H1 (cell line): ENCODE data around the gene SPATA33. TPM values are rescaled to one million over a fixed set of nuclear protein-coding genes. Genes with fewer than 3 reads are reported as not detected.

Experiments used
- CTCF ChIA-PET: fragments of 300-600 bp; sonication (Branson Sonifier 250); formaldehyde crosslinking; loops from one replicate; lab custom pipeline; 2021; ENCODE audit not compliant: partially characterized antibody; lab: Charles Lee
- POLR2A ChIA-PET: fragments of 300-600 bp; sonication (Branson Sonifier 250); formaldehyde crosslinking; loops from one replicate; lab custom pipeline; 2021; ENCODE audit warnings: inconsistent platforms; ENCODE audit not compliant: partially characterized antibody; lab: Charles Lee
- DNase-seq, 2 experiments: peaks; one replicate each; pipeline versions ENCODE4 v3.0.0 to v3.0.0-alpha.2; 2010 to 2022; ENCODE audit warnings: low spot score in 2 of 2, low read depth in 1 of 2, mixed read lengths in 1 of 2
- FAIRE-seq: peaks from 2 replicates; lab custom pipeline; 2011; peaks lifted over from hg19 to GRCh38; lab: Jason Lieb, UNC
- H2AFZ ChIP-seq: 2 replicates; pipeline ENCODE4 v1.8.1; 2012; ENCODE audit warnings: low read length, inconsistent platforms
- H2AK5ac ChIP-seq: 2 replicates; pipeline ENCODE4 v1.6.1; 2013; ENCODE audit warnings: low read depth, low read length
- H2BK120ac ChIP-seq: replicated peaks from 2 replicates; pipeline ENCODE3; 2013; ENCODE audit warnings: low read depth, low read length, inconsistent platforms
- H2BK12ac ChIP-seq: 2 replicates; pipeline ENCODE4 v1.6.1; 2013; ENCODE audit warnings: low read depth, low read length
- H2BK15ac ChIP-seq: 2 replicates; pipeline ENCODE4 v1.6.1; 2013; ENCODE audit warnings: low read length
- H2BK20ac ChIP-seq: 2 replicates; pipeline ENCODE4 v1.6.1; 2013; ENCODE audit warnings: low read length
- H2BK5ac ChIP-seq: 2 replicates; pipeline ENCODE4 v1.6.1; 2013; ENCODE audit warnings: low read depth, low read length
- H3K14ac ChIP-seq: 2 replicates; pipeline ENCODE4 v1.6.1; 2013; ENCODE audit warnings: inconsistent platforms; ENCODE audit not compliant: insufficient read length
- H3K18ac ChIP-seq: 2 replicates; pipeline ENCODE4 v1.6.1; 2013; ENCODE audit warnings: low read length; ENCODE audit errors: extremely low read depth
- H3K23ac ChIP-seq: 2 replicates; pipeline ENCODE4 v1.6.1; 2013; ENCODE audit warnings: inconsistent platforms; ENCODE audit not compliant: insufficient read length
- H3K23me2 ChIP-seq: 2 replicates; pipeline ENCODE4 v1.6.1; 2013; ENCODE audit warnings: low read depth, low read length
- H3K27ac ChIP-seq: 2 replicates; pipeline ENCODE4 v1.6.1; 2011; ENCODE audit warnings: low read depth, low read length, inconsistent platforms
- H3K27me3 ChIP-seq, 4 experiments: replicated peaks in 1 of 4; 1 replicate in 1 of 4; 2 replicates in 3 of 4; pipeline versions ENCODE4 v1.6.1 to v1.8.1; 2011 to 2013; ENCODE audit warnings: low read length in 3 of 4, mild to moderate bottlenecking in 3 of 4, inconsistent platforms in 2 of 4, mixed read lengths in 2 of 4, moderate library complexity in 1 of 4; ENCODE audit not compliant: control insufficient read depth in 3 of 4, insufficient read depth in 3 of 4; ENCODE audit errors: extremely low read depth in 1 of 4
- H3K36me3 ChIP-seq, 4 experiments: 2 replicates each; pipeline versions ENCODE4 v1.6.1 to v1.8.1; 2011 to 2013; ENCODE audit warnings: mild to moderate bottlenecking in 4 of 4, low read length in 3 of 4, moderate library complexity in 2 of 4, control low read depth in 1 of 4, inconsistent platforms in 1 of 4; ENCODE audit not compliant: insufficient read depth in 4 of 4, control insufficient read depth in 2 of 4
- H3K4ac ChIP-seq: replicated peaks from 2 replicates; pipeline ENCODE3; 2013; ENCODE audit warnings: low read length, low read depth, mixed read lengths, inconsistent platforms; ENCODE audit not compliant: insufficient read length
- H3K4me1 ChIP-seq, 4 experiments: replicated peaks in 1 of 4; 1 replicate in 1 of 4; 2 replicates in 3 of 4; pipeline versions ENCODE4 v1.6.1 to v1.8.1; 2011 to 2013; ENCODE audit warnings: low read length in 3 of 4, inconsistent platforms in 2 of 4, mixed read lengths in 1 of 4; ENCODE audit not compliant: insufficient read depth in 4 of 4, control insufficient read depth in 3 of 4
- H3K4me2 ChIP-seq, 2 experiments: 2 replicates each; pipeline versions ENCODE4 v1.6.1 to v1.8.1; 2011 to 2013; ENCODE audit warnings: low read depth in 2 of 2, low read length in 2 of 2, control low read depth in 1 of 2, inconsistent platforms in 1 of 2, mild to moderate bottlenecking in 1 of 2; ENCODE audit not compliant: insufficient read depth in 1 of 2
- H3K4me3 ChIP-seq, 4 experiments: fragments of 200-600, 300-600 bp in 1 of 4; sonication (generic), shearing (Covaris generic), sonication (Bioruptor Twin) in 1 of 4; 2 replicates each; pipeline versions ENCODE4 v1.5.1 to v1.8.1; 2011 to 2016; ENCODE audit warnings: low read length in 4 of 4, low read depth in 3 of 4, control low read depth in 2 of 4, inconsistent platforms in 2 of 4, mild to moderate bottlenecking in 2 of 4, mixed read lengths in 1 of 4, moderate library complexity in 1 of 4; ENCODE audit not compliant: insufficient read depth in 2 of 4; ENCODE audit errors: extremely low read depth in 1 of 4
- H3K56ac ChIP-seq: replicated peaks from 2 replicates; pipeline ENCODE3; 2013; ENCODE audit warnings: low read depth, mild to moderate bottlenecking, mixed read lengths, low read length, inconsistent platforms; ENCODE audit not compliant: insufficient read length
- H3K79me1 ChIP-seq: 2 replicates; pipeline ENCODE4 v1.6.1; 2013; ENCODE audit warnings: low read depth, low read length, control low read depth
- H3K79me2 ChIP-seq, 2 experiments: 2 replicates each; pipeline versions ENCODE4 v1.6.1 to v1.8.1; 2012 to 2013; ENCODE audit warnings: low read length in 2 of 2, mild to moderate bottlenecking in 2 of 2, inconsistent platforms in 1 of 2; ENCODE audit not compliant: insufficient read depth in 2 of 2, control insufficient read depth in 1 of 2
- H3K9ac ChIP-seq, 4 experiments: replicated peaks in 1 of 4; 1 replicate in 1 of 4; 2 replicates in 3 of 4; pipeline versions ENCODE4 v1.6.1 to v1.8.1; 2011 to 2013; ENCODE audit warnings: low read depth in 3 of 4, low read length in 3 of 4, control low read depth in 2 of 4, mild to moderate bottlenecking in 2 of 4, moderate library complexity in 2 of 4, inconsistent platforms in 1 of 4; ENCODE audit errors: extremely low read depth in 1 of 4
- H3K9me3 ChIP-seq, 2 experiments: 2 replicates each; pipeline versions ENCODE4 v1.6.1 to v1.8.1; 2012 to 2013; ENCODE audit warnings: mild to moderate bottlenecking in 2 of 2, moderate library complexity in 2 of 2, control low read depth in 1 of 2, inconsistent platforms in 1 of 2, low read depth in 1 of 2, low read length in 1 of 2, mixed read lengths in 1 of 2; ENCODE audit not compliant: insufficient read depth in 2 of 2
- H4K20me1 ChIP-seq, 2 experiments: replicated peaks in 1 of 2; 2 replicates each; pipeline versions ENCODE3 to v1.8.1; 2011 to 2013; ENCODE audit warnings: inconsistent platforms in 2 of 2, low read length in 2 of 2, mild to moderate bottlenecking in 1 of 2; ENCODE audit not compliant: insufficient read depth in 2 of 2, control insufficient read depth in 1 of 2
- H4K5ac ChIP-seq: 2 replicates; pipeline ENCODE4 v1.6.1; 2013; ENCODE audit warnings: low read length, low read depth, mixed read lengths, inconsistent platforms; ENCODE audit not compliant: insufficient read length
- H4K8ac ChIP-seq: 2 replicates; pipeline ENCODE4 v1.8.0; 2013; ENCODE audit warnings: mild to moderate bottlenecking, moderate library complexity, low read length, inconsistent platforms; ENCODE audit not compliant: insufficient read depth; ENCODE audit errors: extremely low read depth
- H4K91ac ChIP-seq: replicated peaks from 2 replicates; pipeline ENCODE3; 2013; ENCODE audit warnings: low read length, mixed read lengths, inconsistent platforms; ENCODE audit not compliant: insufficient read length
- EP300 ChIP-seq, 2 experiments: IDR thresholded peaks; 1 replicate in 1 of 2; 2 replicates in 1 of 2; pipeline ENCODE4 v1.6.1; 2011 to 2012; ENCODE audit warnings: low read depth in 2 of 2, low read length in 2 of 2, mild to moderate bottlenecking in 2 of 2, borderline replicate concordance in 1 of 2, inconsistent platforms in 1 of 2, moderate library complexity in 1 of 2
- JUND ChIP-seq: IDR thresholded peaks from 2 replicates; pipeline ENCODE4 v1.6.1; 2011; ENCODE audit warnings: mild to moderate bottlenecking, improper control_type of control experiment, low read length
- RNF2 ChIP-seq: fragments of 200-900, 300-1000 bp; sonication (generic); IDR thresholded peaks from 2 replicates; pipeline ENCODE4 v1.7.1; 2016; ENCODE audit warnings: borderline replicate concordance, low read depth, mild to moderate bottlenecking, antibody characterized with exemption, low read length; ENCODE audit not compliant: poor library complexity, severe bottlenecking; ENCODE audit errors: missing control alignments
- SP4 ChIP-seq: IDR thresholded peaks from 2 replicates; pipeline ENCODE4 v1.6.1; 2012; ENCODE audit warnings: low read length, inconsistent platforms
- WGBS, 2 experiments: shearing (Covaris generic) in 1 of 2; methylation state at CpG; one replicate each; pipeline versions ENCODE4 v1.1.6 to v1.1.7; 2013 to 2015; ENCODE audit warnings: low lambda C conversion rate in 2 of 2, mixed read lengths in 2 of 2, inconsistent platforms in 1 of 2, low coverage in 1 of 2, missing lambda C conversion rate in 1 of 2; ENCODE audit not compliant: insufficient replicate concordance in 2 of 2, insufficient coverage in 1 of 2, insufficient read length in 1 of 2; ENCODE audit errors: extremely low coverage in 1 of 2, missing lambda C conversion rate in 1 of 2; 5-methylcytosine and 5-hydroxymethylcytosine counted together
- polyA plus RNA-seq, 7 experiments: library from polyadenylated mRNA; depleted of rRNA in 3 of 7; stranded (reverse) in 5 of 7; unstranded in 2 of 7; fragments of >200 nt in 5 of 7; fragments of 200-250 nt in 2 of 7; gene quantifications; 1 replicate in 5 of 7; 2 replicates in 1 of 7; 4 replicates in 1 of 7; pipeline versions ENCODE4 v1.2.1 to v1.2.3, GENCODE V29; 2011 to 2013; ENCODE audit warnings: missing spikeins in 2 of 7, mixed read lengths in 2 of 7
- total RNA-seq: library from RNA; stranded (reverse); fragmentation: NEBNext Ultra II Directional; extraction: Animal tissue kit (Norgen Biotek cat#: 25700); gene quantifications from 2 replicates; pipeline ENCODE4 v1.2.1, GENCODE V29; 2021

SPATA33 gene
- total and polyA plus RNA-seq, 2 of the 8 experiments (the other 6 are each of a cell fraction or from before 2014, with no cell fraction given): 5.4 to 16.9 TPM

DNA sequence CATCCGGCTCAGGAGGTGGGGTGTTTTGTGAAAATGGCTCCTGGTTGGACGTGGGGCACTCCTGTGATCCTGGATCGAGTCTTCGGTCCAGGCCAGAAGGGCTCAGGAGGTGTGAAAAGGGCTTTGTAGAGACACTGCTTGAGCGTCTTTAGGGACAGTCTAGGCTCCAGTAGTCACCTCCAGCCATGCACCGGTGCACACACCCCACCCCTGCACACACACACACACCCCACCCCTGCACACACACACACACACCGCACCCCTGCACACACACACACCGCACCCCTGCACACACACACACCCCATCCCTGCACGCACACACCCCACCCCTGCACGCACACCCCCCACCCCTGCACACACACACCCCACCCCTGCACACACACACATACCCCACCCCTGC lies 19.2 kb upstream of the SPATA33 start:
- DNase-seq: no peak
- Histone ChIP-seq H2BK20ac (no peak overlapping the region), H2BK12ac (no peak overlapping the region), H4K5ac (no peak overlapping the region), H2BK5ac (no peak overlapping the region), H3K27ac (no peak overlapping the region), H3K23me2 (peaks cover 1% of the 10 kb centered on the region; the same call in 1 of the 2 replicates), H3K4ac (no peak overlapping the region), H3K14ac (no peak overlapping the region), H3K4me3 (no peak overlapping the region), H3K27me3 (no peaks in the 10 kb centered on the region; a peak in 1 of 7 replicates), H2BK15ac (no peak overlapping the region), H2AFZ (no peak overlapping the region), H3K9ac (no peak overlapping the region), H3K9me3 (no peaks in the 10 kb centered on the region), H3K36me3 (no peaks in the 10 kb centered on the region), H3K18ac (no peak overlapping the region), H4K20me1 (peaks cover 0 to 2% of the 10 kb centered on the region in 2 experiments), H3K4me1 (no peaks in the 10 kb centered on the region), H3K79me2 (no peaks in the 10 kb centered on the region), H4K8ac (no peak overlapping the region; the same call in 1 of the 2 replicates), H3K4me2 (no peak overlapping the region), H4K91ac (no peak overlapping the region), H3K56ac (no peak overlapping the region), H3K23ac (no peak overlapping the region), H2BK120ac (no peak overlapping the region), H2AK5ac (no peak overlapping the region), H3K79me1 (no peaks in the 10 kb centered on the region)
- ChIA-PET CTCF (interaction anchor here (2.1 to 2.4 kb wide), 2 partner anchors 8 to 24 kb away, joined by 6 to 10 read pairs; no protein-coding TSS in a partner anchor), POLR2A (no interaction called here)
- TF ChIP-seq RNF2 (no peak), EP300 (IDR thresholded peaks at IDR 0.05; ENCODE audit: borderline replicate concordance in 1 of 2, low read depth in 2 of 2, low read length in 2 of 2) (no peak), JUND (no peak), SP4 (no peak)
- no peak for FAIRE-seq
- 86% methylated on average over 5 of the region's 10 CpGs; no CpG with 5 or more reads in 1 of the 2 experiments for WGBS, 2 experiments
